Left lung (tissue), 10 donors: ENCODE data around the gene TNFAIP3. TPM values are rescaled to one million over a fixed set of nuclear protein-coding genes. Genes with fewer than 3 reads are reported as not detected.

Experiments
- ATAC-seq: fragments of 200-7000 bp; cut with Tn5 transposase; one replicate; pipeline ENCODE4 v1.9.1; 2020; ENCODE audit warnings: moderate library complexity
- DNase-seq, 4 donors: peaks; one replicate each; pipeline ENCODE4 v3.0.0-alpha.2; 2013 to 2020
- H3K27ac ChIP-seq, 2 donors: fragments of 200-600 bp; sonication (generic) in 1 of 2; one replicate each; pipeline versions ENCODE4 v1.5.0 to v1.8.0; 2020 to 2021
- H3K27me3 ChIP-seq, 2 donors: fragments of 200-600 bp; sonication (generic) in 1 of 2; one replicate each; pipeline versions ENCODE4 v1.5.0 to v1.8.0; 2020 to 2021
- H3K36me3 ChIP-seq, 2 donors: fragments of 200-600 bp; sonication (generic) in 1 of 2; one replicate each; pipeline versions ENCODE4 v1.5.0 to v1.8.0; 2020 to 2021
- H3K4me1 ChIP-seq, 2 donors: fragments of 200-600 bp; one replicate each; pipeline ENCODE4 v1.8.0; 2021
- H3K4me3 ChIP-seq, 2 donors: fragments of 200-600 bp; sonication (generic) in 1 of 2; one replicate each; pipeline versions ENCODE4 v1.5.0 to v1.8.0; 2020 to 2021; ENCODE audit warnings: mild to moderate bottlenecking in 1 of 2
- H3K9me3 ChIP-seq, 2 donors: fragments of 200-600 bp; sonication (generic) in 1 of 2; one replicate each; pipeline versions ENCODE4 v1.5.0 to v1.8.0; 2020 to 2021
- intact Hi-C, 2 donors: fragments of 100-400 bp; cut with DNase I; formaldehyde crosslinking; loops; one replicate each; pipeline versions ENCODE4 v1.11.2 to v1.14.2; 2022
- polyA plus RNA-seq, 6 donors: library from polyadenylated mRNA; unstranded; fragments of 120-200 nt; gene quantifications; one replicate each; pipeline ENCODE4 v1.2.1, GENCODE V29; 2013; ENCODE audit not compliant: insufficient read length in 6 of 6
- total RNA-seq, 2 donors: library from RNA; stranded (reverse); fragmentation: NEBNext Ultra II Directional; extraction: Animal tissue kit (Norgen Biotek cat#: 25700); gene quantifications; one replicate each; pipeline ENCODE4 v1.2.1, GENCODE V29; 2021
- TF ChIP-seq, protein P1 (sequence below), 2 donors: fragments of 200-600 bp; sonication (generic) in 1 of 2; IDR thresholded peaks; one replicate each; pipeline versions ENCODE4 v1.5.0 to v1.8.0; 2021; ENCODE audit warnings: antibody characterized with exemption in 2 of 2
- donor health status: DM: no; HTN: yes; CAD: no.
- donor health status: DM: no; HTN: no; CAD: no.

The TNFAIP3 gene
- total and polyA plus RNA-seq, 8 donors = 14.6 to 102 (median 17.2) TPM

- ATAC-seq = no peak
- intact Hi-C loops = loop anchor here in 1 of 2 donors (10.0 kb wide), 1 partner anchor 158 kb away; no protein-coding TSS in a partner anchor
Observed at GRCh38 chr6:137862419-137863090, 4.5 kb upstream of the TNFAIP3 start.

GRCh38 chr6:137863091-137863797 is 3.8 kb upstream of the TNFAIP3 start:
- intact Hi-C loops = loop anchor here in 1 of 2 donors (10.0 kb wide), 1 partner anchor 158 kb away; no protein-coding TSS in a partner anchor
- Histone ChIP-seq H3K4me3 (no peak overlapping the region), H3K36me3 (no peaks in the 10 kb centered on the region), H3K27ac (no peak overlapping the region), H3K9me3 (no peaks in the 10 kb centered on the region), H3K4me1 (peaks cover 0 to 46% of the 10 kb centered on the region in 2 donors), H3K27me3 (no peaks in the 10 kb centered on the region)
- DNase-seq (no peak), ATAC-seq (no peak)
- TF ChIP-seq, protein P1, sequence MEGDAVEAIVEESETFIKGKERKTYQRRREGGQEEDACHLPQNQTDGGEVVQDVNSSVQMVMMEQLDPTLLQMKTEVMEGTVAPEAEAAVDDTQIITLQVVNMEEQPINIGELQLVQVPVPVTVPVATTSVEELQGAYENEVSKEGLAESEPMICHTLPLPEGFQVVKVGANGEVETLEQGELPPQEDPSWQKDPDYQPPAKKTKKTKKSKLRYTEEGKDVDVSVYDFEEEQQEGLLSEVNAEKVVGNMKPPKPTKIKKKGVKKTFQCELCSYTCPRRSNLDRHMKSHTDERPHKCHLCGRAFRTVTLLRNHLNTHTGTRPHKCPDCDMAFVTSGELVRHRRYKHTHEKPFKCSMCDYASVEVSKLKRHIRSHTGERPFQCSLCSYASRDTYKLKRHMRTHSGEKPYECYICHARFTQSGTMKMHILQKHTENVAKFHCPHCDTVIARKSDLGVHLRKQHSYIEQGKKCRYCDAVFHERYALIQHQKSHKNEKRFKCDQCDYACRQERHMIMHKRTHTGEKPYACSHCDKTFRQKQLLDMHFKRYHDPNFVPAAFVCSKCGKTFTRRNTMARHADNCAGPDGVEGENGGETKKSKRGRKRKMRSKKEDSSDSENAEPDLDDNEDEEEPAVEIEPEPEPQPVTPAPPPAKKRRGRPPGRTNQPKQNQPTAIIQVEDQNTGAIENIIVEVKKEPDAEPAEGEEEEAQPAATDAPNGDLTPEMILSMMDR (IDR thresholded peaks at IDR 0.05) = no peak

More at GRCh38 chr6:137862419-137863090, 4.5 kb upstream of the TNFAIP3 start:
- TF ChIP-seq, protein P1 (IDR thresholded peaks at IDR 0.05) = no peak
- H3K36me3 ChIP-seq = no peaks in the 10 kb centered on the region
- H3K9me3 ChIP-seq = no peaks in the 10 kb centered on the region
- peaks cover 0 to 45% of the 10 kb centered on the region in 2 donors for H3K4me1 ChIP-seq
- no peak overlapping the region for H3K27ac ChIP-seq
- no peak for DNase-seq
- no peaks in the 10 kb centered on the region for H3K27me3 ChIP-seq
- H3K4me3 ChIP-seq = no peak overlapping the region

- Histone ChIP-seq H3K4me3 (no peak overlapping the region), H3K9me3 (no peaks in the 10 kb centered on the region), H3K4me1 (peaks cover 0 to 62% of the 10 kb centered on the region in 2 donors), H3K36me3 (no peaks in the 10 kb centered on the region), H3K27ac (peak overlapping the region in 1 of 2 donors; percentile 96), H3K27me3 (no peaks in the 10 kb centered on the region)
- DNase-seq (no peak), ATAC-seq (no peak)
- intact Hi-C loops = loop anchor here in 1 of 2 donors (10.0 kb wide), 1 partner anchor 160 kb away; no protein-coding TSS in a partner anchor
- TF ChIP-seq, protein P1 (IDR thresholded peaks at IDR 0.05) = no peak
Observed at GRCh38 chr6:137864812-137865508, 2.1 kb upstream of the TNFAIP3 start.

GRCh38 chr6:137866200-137866913 is 702 bp upstream of the TNFAIP3 start:
- Histone ChIP-seq H3K27me3 (no peaks in the 10 kb centered on the region), H3K27ac (peak overlapping the region; percentile 74 to 96), H3K4me1 (peaks cover 4 to 71% of the 10 kb centered on the region in 2 donors), H3K4me3 (peak overlapping the region; percentile 57 to 79), H3K36me3 (peaks cover 0 to 4% of the 10 kb centered on the region in 2 donors), H3K9me3 (no peaks in the 10 kb centered on the region)
- TF ChIP-seq, protein P1 (IDR thresholded peaks at IDR 0.05) = no peak
- intact Hi-C loops = loop anchor here in 1 of 2 donors (10.0 kb wide), 1 partner anchor 162 kb away; no protein-coding TSS in a partner anchor
- peak in 1 of 4 donors; percentile 41 for DNase-seq
- ATAC-seq = peak; percentile 21
